Caco-2 (cell line): ENCODE measurements around the gene PARVG. TPM values are rescaled to one million over a fixed set of nuclear protein-coding genes. Genes with fewer than 3 reads are reported as not detected.

Experiments used
- BruUV-seq: library from RNA; stranded (reverse); fragments of 400-500 nt; replicated peaks from 2 replicates; lab custom pipeline; 2021; lab: Mats Ljungman, UMichigan
- CTCF ChIA-PET: fragments of 300-600 bp; sonication (Branson Sonifier 250); formaldehyde crosslinking; loops from one replicate; lab custom pipeline; 2022; ENCODE audit warnings: antibody characterized with exemption; lab: Charles Lee
- POLR2A ChIA-PET: fragments of 300-600 bp; sonication (Branson Sonifier 250); formaldehyde crosslinking; loops from one replicate; lab custom pipeline; 2022; ENCODE audit warnings: antibody characterized with exemption; lab: Charles Lee
- DNase-seq, 2 experiments: peaks; one replicate each; pipeline versions ENCODE4 v3.0.0 to v3.0.0-alpha.2; 2020 to 2022
- H3K27me3 ChIP-seq: replicated peaks from 2 replicates; pipeline ENCODE4 v1.6.0; 2011; ENCODE audit warnings: low read length; ENCODE audit not compliant: control insufficient read depth, insufficient read depth
- H3K36me3 ChIP-seq: 2 replicates; pipeline ENCODE4 v1.5.1; 2011; ENCODE audit warnings: low read length; ENCODE audit not compliant: control insufficient read depth, insufficient read depth
- H3K4me1 ChIP-seq: fragments of 250-450 bp; sonication (Bioruptor Pico); 2 replicates; pipeline ENCODE4 v1.5.1; 2020; ENCODE audit warnings: mild to moderate bottlenecking
- H3K4me3 ChIP-seq: 2 replicates; pipeline ENCODE4 v1.5.1; 2011; ENCODE audit warnings: low read depth, mild to moderate bottlenecking, control low read depth, low read length
- H3K9me3 ChIP-seq: fragments of 250-450 bp; sonication (Bioruptor Pico); 2 replicates; pipeline ENCODE4 v1.5.1; 2020; ENCODE audit warnings: mild to moderate bottlenecking, moderate library complexity
- H3K27ac Mint-ChIP-seq: one replicate; pipeline ENCODE4 v1.8.0; 2022; ENCODE audit warnings: mixed read lengths; ENCODE audit not compliant: unreplicated experiment
- H3K27me3 Mint-ChIP-seq: one replicate; pipeline ENCODE4 v1.8.0; 2022; ENCODE audit warnings: mixed read lengths; ENCODE audit not compliant: insufficient read depth, unreplicated experiment
- H3K36me3 Mint-ChIP-seq: one replicate; pipeline ENCODE4 v1.8.0; 2022; ENCODE audit warnings: mild to moderate bottlenecking, mixed read lengths; ENCODE audit not compliant: insufficient read depth, unreplicated experiment
- H3K4me1 Mint-ChIP-seq: one replicate; pipeline ENCODE4 v1.8.0; 2022; ENCODE audit warnings: low read depth, mixed read lengths; ENCODE audit not compliant: unreplicated experiment
- H3K4me3 Mint-ChIP-seq: one replicate; pipeline ENCODE4 v1.8.0; 2022; ENCODE audit warnings: mild to moderate bottlenecking, moderate library complexity, mixed read lengths; ENCODE audit not compliant: unreplicated experiment
- H3K9me3 Mint-ChIP-seq: one replicate; pipeline ENCODE4 v1.8.0; 2022; ENCODE audit warnings: mixed read lengths; ENCODE audit not compliant: unreplicated experiment
- intact Hi-C: fragments of 100-400 bp; cut with micrococcal nuclease; formaldehyde crosslinking; loops from one replicate; pipeline ENCODE4 v1.10.0; 2022; ENCODE audit not compliant: unreplicated experiment
- total RNA-seq: library from RNA; stranded (reverse); gene quantifications from 2 replicates; pipeline ENCODE4 v1.2.3, GENCODE V29; 2022
- TF ChIP-seq, protein P1 (sequence below), 2 experiments: fragments of 200-600 bp in 1 of 2; IDR thresholded peaks; 1 replicate in 1 of 2; 2 replicates in 1 of 2; pipeline versions ENCODE4 v1.5.1 to v1.8.0; 2011 to 2022; ENCODE audit warnings: antibody characterized with exemption in 1 of 2, control low read depth in 1 of 2, inconsistent platforms in 1 of 2, low read depth in 1 of 2, low read length in 1 of 2, mild to moderate bottlenecking in 1 of 2, moderate library complexity in 1 of 2; ENCODE audit not compliant: insufficient read depth in 1 of 2, severe bottlenecking in 1 of 2, unreplicated experiment in 1 of 2

Gene PARVG
- total RNA-seq, 1 experiment from 2014 or later = not detected

DNA sequence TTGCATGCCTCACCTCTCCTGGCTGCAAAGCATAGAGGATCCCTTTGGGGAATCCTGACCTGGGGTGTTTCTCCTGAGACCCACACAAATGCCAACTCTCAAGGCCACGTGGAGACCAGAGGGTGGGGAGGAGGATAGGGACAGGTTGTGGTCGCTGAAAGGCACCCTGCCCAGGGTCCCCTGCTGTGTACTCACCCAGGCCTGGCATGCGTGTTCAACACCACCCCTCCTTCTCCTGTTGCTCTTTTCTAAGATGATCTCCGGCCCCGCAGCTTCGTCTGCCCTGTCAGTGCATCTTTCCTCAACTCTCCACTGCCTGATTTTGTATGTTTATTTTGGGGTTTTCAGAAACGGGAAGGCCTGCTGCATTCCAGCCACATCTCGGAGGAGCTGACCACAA lies 44.6 kb upstream of the PARVG start:
- intact Hi-C loops = no loop called here
- H3K36me3 Mint-ChIP-seq = peaks cover 22% of the 10 kb centered on the region
- no peaks in the 10 kb centered on the region for H3K4me1 Mint-ChIP-seq
- no peak overlapping the region for H3K27ac Mint-ChIP-seq
- Histone ChIP-seq H3K4me1 (no peaks in the 10 kb centered on the region), H3K9me3 (peaks cover 15% of the 10 kb centered on the region), H3K36me3 (no peaks in the 10 kb centered on the region; the same call in none of the 2 replicates), H3K4me3 (no peak overlapping the region), H3K27me3 (no peaks in the 10 kb centered on the region)
- TF ChIP-seq, protein P1, sequence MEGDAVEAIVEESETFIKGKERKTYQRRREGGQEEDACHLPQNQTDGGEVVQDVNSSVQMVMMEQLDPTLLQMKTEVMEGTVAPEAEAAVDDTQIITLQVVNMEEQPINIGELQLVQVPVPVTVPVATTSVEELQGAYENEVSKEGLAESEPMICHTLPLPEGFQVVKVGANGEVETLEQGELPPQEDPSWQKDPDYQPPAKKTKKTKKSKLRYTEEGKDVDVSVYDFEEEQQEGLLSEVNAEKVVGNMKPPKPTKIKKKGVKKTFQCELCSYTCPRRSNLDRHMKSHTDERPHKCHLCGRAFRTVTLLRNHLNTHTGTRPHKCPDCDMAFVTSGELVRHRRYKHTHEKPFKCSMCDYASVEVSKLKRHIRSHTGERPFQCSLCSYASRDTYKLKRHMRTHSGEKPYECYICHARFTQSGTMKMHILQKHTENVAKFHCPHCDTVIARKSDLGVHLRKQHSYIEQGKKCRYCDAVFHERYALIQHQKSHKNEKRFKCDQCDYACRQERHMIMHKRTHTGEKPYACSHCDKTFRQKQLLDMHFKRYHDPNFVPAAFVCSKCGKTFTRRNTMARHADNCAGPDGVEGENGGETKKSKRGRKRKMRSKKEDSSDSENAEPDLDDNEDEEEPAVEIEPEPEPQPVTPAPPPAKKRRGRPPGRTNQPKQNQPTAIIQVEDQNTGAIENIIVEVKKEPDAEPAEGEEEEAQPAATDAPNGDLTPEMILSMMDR (IDR thresholded peaks at IDR 0.05; ENCODE audit: insufficient read depth in 1 of 2, low read depth in 1 of 2, low read length in 1 of 2, severe bottlenecking in 1 of 2, unreplicated experiment in 1 of 2) = no peak
- no peak for DNase-seq
- ChIA-PET POLR2A (no interaction called here), CTCF (no interaction called here)
- H3K4me3 Mint-ChIP-seq = no peak overlapping the region
- H3K27me3 Mint-ChIP-seq = no peaks in the 10 kb centered on the region
- BruUV-seq = no TSS peak
- H3K9me3 Mint-ChIP-seq = peaks cover 29% of the 10 kb centered on the region

DNA sequence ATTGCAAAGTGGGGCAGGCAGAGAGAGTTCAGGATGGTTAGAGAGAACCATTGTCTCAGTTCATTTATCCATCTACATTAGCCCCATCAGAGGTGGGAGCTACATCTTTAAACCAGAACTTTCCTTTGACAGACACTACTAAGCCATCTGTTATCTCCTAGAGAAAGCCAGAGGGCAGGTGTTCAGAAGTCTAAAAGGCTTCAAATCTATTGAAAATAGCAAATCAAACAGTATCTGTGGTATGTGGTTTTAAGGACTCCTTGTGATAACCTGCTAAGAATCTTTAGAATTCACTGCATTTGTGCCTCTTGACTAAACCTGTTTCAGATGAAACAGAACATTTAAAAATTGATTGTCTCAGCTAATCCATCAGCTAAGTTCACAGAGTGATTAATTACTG lies 43.9 kb upstream of the PARVG start:
- Histone ChIP-seq H3K4me3 (no peak overlapping the region), H3K4me1 (no peaks in the 10 kb centered on the region), H3K36me3 (no peaks in the 10 kb centered on the region; the same call in none of the 2 replicates), H3K27me3 (no peaks in the 10 kb centered on the region), H3K9me3 (peaks cover 15% of the 10 kb centered on the region)
- Mint-ChIP-seq H3K9me3 (peaks cover 29% of the 10 kb centered on the region), H3K27ac (no peak overlapping the region), H3K27me3 (no peaks in the 10 kb centered on the region), H3K4me1 (no peaks in the 10 kb centered on the region), H3K36me3 (peaks cover 22% of the 10 kb centered on the region), H3K4me3 (no peak overlapping the region)
- intact Hi-C loops = no loop called here
- ChIA-PET POLR2A (no interaction called here), CTCF (no interaction called here)
- DNase-seq = no peak
- TF ChIP-seq, protein P1 (IDR thresholded peaks at IDR 0.05; ENCODE audit: insufficient read depth in 1 of 2, low read depth in 1 of 2, low read length in 1 of 2, severe bottlenecking in 1 of 2, unreplicated experiment in 1 of 2) = no peak
- BruUV-seq = no TSS peak

DNA sequence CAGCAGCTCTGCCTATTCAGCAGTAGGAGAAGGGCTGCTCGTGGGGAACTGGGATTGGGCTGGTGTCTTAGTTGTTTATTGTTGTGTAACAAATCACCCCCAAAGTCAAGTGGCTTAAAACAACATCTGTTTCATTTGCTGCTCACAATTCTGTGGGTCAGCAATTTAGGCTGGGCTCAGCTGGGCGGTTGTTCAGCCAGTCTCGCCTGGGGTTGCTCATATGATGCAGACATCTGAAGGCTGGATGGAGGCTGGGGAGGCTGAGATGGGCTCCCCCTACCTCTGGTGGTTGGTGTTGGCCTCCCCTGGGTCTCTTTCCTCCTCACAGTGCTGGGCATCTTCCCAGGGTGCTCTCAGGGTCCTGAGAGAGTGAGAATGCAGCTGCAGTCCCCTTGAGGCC lies 43.3 kb upstream of the PARVG start:
- POLR2A ChIA-PET = no interaction called here
- intact Hi-C loops = no loop called here
- no peak for DNase-seq
- H3K4me1 ChIP-seq = no peaks in the 10 kb centered on the region
- Mint-ChIP-seq H3K27me3 (no peaks in the 10 kb centered on the region), H3K36me3 (peaks cover 22% of the 10 kb centered on the region), H3K9me3 (peaks cover 29% of the 10 kb centered on the region), H3K4me3 (no peak overlapping the region), H3K27ac (no peak overlapping the region), H3K4me1 (no peaks in the 10 kb centered on the region)
- no peaks in the 10 kb centered on the region; the same call in none of the 2 replicates for H3K36me3 ChIP-seq
- H3K4me3 ChIP-seq = no peak overlapping the region
- H3K9me3 ChIP-seq = peaks cover 15% of the 10 kb centered on the region
- no peaks in the 10 kb centered on the region for H3K27me3 ChIP-seq
- BruUV-seq = no TSS peak
- CTCF ChIA-PET = no interaction called here
- TF ChIP-seq, protein P1 (IDR thresholded peaks at IDR 0.05; ENCODE audit: insufficient read depth in 1 of 2, low read depth in 1 of 2, low read length in 1 of 2, severe bottlenecking in 1 of 2, unreplicated experiment in 1 of 2) = no peak
